Fibroblast of upper back skin (primary cell): ENCODE results near the gene MEIOSIN.

Experiments used
- DNase-seq: peaks from one replicate; pipeline ENCODE4 v3.0.0-alpha.2; 2013

The MEIOSIN gene

GRCh38 chr19:45804140-45804958 lies 71.1 kb downstream of the MEIOSIN start:
- DNase-seq, result no peak

DNA sequence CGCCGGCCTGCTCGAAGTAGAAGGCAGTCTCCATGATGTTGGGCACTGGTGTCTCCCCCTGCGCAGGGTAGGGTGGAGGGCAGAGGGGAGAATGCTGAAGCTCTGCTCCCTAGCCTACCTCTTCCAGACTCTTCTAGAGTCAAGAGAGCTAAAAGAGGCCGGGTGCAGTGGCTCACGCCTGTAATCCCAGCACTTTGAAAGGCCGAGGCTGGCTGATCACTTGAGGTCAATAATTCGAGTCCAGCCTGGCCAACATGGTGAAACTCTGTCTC lies 71.7 kb downstream of the MEIOSIN start:
- DNase-seq, result no peak

DNA sequence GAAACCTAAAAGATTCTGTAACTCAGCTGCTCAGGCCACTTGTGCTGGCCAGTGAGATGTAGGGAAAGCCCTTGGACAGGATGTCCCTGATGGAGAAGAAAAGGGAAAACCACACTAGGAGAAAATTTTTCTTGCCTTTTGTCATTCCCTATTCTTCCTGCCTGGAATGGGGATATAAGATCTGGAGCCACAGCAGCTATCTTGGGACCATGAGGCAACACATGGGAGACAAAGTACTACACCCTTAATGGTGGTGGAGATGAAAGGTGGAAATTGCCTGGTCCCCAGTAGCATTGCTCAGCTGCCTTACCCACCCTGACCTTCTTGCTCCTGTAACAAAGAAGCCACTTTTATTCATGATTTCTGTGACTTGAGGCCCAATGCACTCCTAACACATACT lies 72.5 kb downstream of the MEIOSIN start:
- no peak for DNase-seq

GRCh38 chr19:45809643-45810159 lies 76.5 kb downstream of the MEIOSIN start:
- peak; percentile 90 for DNase-seq

- no peak for DNase-seq
Measured at GRCh38 chr19:45812297-45812696, 79.1 kb downstream of the MEIOSIN start.
